GM19463 (cell line): ENCODE measurements around the gene TBL1X.

ENCODE experiments used
- ATAC-seq: cut with Tn5 transposase; IDR thresholded peaks from one replicate; pipeline ENCODE4 v1.9.1; 2021; ENCODE audit warnings: mild to moderate bottlenecking, moderate library complexity; ENCODE audit not compliant: unreplicated experiment

TBL1X gene

DNA sequence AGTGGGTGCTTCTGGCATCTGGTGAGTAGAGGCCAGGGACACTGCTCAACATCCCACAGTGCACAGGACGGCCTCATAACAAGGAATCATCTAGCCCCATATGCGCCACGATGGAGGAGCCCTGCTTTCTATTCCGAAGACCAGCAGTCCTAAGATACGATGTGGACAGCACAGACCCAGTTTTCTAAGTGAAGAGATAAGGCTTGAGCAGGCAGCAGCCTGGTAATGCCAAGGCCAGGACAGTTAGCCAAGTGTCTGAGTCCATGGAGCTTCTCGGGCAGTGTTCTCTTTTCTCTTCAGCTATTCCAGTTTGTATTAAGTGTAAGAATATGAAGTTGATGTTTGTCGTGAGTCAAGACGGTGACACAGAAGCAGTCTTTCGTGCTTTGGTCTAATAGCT lies 112.7 kb downstream of the TBL1X start:
- no peak for ATAC-seq

DNA sequence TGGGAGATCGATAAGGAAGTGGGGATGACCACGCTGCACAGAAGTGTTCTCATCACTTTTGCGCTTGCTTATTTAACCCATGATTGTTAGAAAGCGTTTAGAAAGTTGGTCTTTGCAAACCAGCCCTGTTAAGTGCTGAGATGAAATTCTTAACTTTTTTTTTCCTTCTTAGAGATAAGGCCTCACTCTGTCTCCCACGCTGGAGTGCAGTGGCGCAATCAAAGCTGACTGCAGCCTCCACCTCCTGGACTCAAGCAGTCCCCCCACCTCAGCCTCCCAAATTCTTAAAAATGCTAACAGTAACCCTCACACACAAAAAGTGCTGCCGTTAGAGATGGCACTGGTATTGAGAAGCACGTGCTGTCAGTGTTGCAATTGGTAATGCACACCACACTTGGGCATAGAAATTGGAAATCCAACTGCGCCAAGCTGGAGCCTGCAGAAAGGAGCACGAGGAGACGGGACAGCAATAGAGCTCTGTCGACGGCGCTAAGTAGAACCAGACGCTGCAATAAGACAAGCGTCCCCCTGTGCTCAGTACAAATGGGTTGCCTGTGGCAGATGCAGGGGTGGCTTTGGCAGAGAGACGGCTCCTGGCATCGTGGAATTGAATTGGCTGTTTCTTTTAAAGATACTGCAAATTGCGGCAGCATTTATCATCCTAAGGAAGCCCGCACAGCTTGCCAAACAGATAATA lies 113.4 kb downstream of the TBL1X start:
- no peak for ATAC-seq

DNA sequence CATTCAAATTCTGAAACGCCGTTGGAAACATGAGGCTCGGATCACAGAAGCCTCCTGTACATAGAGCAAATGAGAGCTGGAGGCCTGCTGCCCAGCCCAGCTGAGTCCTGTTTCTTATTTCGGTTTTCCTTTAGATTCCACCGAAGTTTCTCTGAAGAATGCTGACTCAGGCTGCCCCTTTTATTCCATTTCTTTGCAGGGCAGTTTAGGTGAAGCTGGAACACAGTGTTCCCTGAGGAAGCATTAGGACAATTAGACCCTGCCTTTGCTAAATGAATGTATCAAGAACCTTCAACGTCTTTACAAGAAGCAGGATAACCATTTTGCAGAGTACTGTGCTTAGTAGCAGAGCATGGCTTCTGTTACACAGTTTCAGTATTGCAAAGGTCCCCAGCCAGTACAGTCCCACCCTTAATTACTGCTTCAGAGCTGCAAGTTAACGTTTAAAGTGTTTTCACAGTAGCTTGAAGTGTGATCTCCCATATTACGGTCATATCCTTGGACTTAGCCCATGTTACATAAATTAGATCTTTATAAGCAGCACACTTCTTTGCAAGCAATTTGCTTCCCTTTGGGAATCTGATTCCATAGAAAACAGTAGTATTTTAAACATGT lies 117.0 kb downstream of the TBL1X start:
- ATAC-seq, result no peak

DNA sequence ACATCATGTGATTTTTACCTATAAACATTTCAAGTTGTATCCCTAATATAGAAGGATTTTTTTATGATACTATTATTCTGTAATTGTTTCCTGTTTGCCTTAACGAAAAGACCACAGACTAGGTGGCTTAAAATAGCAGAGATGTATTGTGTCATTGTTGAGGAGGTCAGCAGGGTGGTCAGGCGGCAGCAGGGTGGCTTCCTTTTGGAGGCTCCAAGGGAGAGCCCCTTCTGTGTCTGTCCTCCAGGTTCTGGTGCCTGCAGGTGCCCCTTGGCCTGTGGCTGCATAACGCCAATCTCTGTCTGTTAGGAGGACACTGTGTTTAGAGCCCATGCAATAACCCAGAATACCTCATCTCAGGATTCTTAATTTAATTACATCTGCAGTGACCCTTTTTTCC lies 118.1 kb downstream of the TBL1X start:
- ATAC-seq, result no peak

DNA sequence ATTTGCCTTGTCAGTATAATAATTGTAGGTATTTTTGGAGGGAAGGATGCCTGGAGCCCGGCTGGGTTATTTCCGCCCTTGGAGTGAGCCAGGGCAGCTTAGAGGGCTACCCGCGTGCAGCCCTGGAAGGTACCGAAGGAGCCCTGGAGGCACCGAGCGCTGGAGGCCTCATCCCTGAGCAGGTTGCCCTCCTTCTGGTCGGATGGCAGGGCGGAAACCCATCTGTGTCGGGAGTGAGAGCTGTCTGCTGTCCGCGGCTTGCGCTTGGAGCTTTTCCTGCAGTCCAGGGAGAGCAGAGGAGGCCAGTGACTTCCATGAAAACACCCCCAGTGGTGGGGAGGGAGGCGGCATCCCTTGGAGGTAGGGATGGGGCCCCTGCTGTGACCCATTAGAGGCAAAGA lies 122.1 kb downstream of the TBL1X start:
- no peak for ATAC-seq

DNA sequence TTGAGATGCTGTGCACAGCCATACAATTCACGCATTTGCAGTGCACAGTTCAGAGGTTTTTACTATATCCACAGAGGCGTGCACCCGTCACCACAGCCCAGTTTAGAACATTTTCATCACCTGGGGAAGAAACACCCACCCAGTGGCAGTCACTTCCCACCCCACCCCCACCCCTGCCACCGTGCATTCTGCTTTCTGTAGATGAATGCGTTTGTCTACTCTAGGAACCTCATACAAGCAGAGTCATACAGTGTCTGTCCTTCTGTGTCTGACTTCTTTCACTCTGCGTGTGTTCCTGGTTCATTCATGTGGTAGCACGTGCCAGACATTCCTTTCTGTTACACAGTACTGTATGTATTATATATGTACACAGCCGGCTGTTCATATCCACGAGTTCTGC lies 122.8 kb downstream of the TBL1X start:
- no peak for ATAC-seq

DNA sequence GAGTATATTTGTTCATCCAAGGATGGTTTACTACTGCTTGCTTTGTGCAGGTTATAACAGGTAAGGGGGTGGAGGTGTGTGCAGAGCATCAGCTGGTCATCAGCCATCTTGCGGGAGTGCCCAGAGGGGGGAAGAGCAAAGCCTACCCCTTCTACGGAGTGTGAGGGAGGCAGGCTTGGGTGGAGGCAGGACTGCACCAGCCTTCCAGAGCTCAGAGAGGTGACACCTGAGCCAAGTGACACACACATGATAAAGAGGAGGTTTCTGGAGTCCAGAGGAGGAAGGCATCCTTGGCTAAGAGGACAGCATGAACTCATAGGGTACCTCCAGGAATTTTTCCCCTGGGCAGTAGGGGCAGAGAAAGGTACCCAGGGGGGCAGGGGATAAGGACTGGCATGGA lies 126.6 kb downstream of the TBL1X start:
- no peak for ATAC-seq

DNA sequence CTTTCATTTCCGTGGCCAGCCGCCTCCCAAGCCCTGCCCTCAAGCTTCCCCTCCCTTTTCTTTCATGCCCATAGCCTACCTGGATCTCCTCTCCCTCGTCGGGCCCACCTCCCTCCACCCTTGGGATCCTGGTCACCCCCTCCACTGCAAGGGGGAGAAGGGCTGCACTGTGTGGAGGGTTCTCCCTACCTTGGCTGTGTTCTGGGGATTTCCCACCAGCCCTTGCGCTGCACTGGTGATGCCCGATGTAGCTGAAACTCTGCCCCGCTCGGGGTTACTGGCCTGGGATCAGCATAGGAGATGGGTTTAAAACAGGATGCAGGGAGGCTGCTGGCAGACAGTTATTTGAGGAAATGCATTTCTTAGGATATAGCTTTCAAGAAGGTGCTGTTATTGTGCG lies 128.9 kb downstream of the TBL1X start:
- ATAC-seq, result no peak

DNA sequence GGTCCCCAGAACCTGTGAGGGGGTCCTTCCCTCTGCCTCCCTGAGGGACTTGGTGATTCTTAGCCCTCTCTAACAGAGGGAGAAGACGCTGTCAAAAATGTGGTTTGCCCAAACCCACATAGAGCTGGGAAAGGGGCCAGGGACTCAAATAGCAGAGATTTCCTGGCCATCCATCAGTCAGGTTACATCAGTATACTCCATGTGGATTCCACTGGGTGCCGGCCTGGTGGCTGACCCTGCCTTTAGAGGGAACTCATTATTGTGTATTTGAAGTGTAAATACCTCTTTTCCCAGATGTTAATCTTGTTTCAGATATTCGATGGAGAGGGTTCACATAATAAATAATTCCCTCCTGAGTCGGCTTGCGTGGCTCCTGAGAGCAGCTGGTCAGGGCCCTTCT lies 130.3 kb downstream of the TBL1X start:
- ATAC-seq, result no peak

DNA sequence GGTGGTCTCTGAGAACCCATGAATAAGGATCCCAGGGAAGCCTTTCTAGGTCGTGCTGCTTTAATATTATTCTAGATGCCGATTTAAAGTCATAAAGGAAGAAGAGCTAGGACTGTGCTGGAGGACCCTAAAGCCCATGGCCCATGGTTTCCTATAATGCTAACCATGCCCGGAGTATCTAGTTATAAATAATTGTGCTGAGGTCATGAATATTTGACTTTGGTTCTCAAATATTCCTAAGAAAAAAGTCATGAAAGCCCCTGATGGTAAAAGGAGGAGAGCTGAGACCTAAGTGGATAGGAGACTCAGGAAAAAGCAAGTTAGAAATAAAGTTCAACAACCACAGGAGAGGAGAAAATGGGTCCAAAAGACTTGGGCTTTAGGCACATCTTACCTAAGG lies 132.0 kb downstream of the TBL1X start:
- ATAC-seq, result no peak

DNA sequence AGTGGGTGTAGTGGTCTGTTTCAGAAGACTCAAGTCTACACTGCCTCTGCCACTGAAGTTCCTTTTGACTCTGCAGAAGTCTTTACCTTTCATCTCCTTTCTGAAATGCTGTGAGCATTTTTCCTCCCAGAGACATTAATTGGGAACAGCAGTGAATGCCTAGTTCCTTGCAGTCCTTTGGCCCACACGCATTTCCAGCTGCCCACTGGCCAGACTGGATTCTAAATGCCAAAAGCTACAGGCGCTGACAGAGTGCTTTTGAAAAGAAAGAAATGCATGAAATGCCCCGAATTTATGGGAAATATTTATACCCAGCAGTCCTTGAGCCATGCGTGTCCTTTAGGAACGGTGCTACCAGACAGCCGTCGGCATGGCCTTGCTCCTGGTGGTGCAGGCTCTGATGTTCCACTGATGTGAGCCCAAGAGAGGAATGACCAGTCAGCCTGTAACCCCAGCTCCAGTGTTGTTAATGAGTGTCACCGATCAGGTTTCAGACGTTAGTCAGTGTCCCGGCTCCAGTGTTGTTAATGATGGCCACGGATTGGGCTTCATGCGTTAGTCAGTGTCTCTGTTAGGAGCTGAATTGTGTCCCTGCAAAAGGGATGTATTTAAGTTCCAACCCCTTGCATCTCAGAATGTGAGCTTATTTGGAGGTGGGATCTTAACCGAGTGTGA lies 132.6 kb downstream of the TBL1X start:
- ATAC-seq, result no peak

DNA sequence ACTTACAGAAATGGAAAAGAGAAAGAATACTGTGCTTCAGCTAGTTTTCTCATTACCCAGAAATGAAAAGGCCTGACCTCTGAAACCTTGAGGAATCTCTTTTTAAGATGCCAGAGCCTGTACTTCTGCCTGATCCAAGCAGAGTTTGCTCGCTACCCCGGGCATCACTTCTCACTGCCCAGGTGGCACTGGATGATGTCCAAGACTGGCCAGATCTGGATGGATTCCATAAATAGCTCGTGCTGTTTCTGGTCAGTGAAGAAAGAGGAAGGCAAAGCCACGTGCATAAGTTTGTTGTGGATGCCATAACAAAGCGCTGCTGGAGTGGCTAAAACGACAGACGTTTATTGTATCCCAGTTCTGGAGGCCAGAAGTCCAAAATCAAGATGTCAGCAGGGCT lies 133.5 kb downstream of the TBL1X start:
- no peak for ATAC-seq

DNA sequence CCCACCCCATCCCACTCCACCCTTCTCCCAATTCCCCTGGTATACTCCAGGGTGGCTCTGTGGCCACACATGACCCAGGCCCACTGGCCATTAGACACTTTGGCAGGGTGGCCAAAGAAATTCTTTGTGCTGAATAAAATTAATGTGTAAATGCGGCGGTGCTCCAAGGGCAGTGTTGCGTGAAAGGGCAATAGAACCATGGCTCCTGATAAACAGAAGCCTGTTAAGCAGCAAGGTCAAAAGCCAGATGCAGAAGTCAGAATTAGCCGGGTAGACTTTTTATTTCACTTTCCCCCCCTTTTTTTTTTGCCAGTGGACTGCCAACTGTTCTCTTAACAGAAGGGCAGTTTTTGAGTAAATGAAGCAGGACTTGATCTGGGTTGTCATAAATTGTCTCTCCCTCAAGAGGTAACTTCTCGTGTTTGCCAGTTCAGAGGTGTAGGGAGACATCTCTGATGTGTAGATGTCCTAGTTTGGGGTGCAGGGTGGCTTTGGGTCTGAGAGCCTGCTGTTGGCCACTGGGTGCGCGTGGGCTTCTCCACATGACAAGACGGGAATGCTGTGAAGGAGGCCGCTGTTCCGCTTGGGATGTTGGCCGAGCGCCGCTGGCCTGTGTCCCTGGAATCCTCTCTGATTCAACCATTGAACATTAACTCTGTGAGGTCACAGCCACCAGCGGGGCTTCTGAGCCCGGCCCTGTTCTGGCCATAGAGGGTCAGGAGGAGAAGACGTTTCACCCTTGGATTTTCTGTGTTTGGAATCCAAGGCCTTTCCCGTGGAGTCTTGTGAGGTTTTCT lies 139.5 kb downstream of the TBL1X start:
- no peak for ATAC-seq

DNA sequence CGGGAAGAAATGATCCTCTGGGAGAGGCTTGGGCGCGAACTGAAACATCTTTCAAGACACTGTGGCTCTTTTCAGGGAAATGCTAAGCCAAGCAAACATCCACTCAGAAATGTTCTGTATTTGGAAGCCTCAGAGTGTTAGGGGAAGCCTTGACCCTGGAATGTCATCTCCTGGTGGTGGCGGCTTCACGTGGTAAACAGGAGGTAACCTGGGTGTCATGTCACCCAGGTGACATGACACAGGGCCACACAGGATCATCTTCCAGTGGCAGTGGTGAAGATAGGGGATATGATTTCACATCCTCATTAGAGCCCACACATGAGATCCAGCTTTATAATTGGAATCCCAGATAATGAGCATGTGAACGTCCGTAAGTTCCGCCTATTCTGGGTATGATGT lies 140.0 kb downstream of the TBL1X start:
- ATAC-seq, result no peak

DNA sequence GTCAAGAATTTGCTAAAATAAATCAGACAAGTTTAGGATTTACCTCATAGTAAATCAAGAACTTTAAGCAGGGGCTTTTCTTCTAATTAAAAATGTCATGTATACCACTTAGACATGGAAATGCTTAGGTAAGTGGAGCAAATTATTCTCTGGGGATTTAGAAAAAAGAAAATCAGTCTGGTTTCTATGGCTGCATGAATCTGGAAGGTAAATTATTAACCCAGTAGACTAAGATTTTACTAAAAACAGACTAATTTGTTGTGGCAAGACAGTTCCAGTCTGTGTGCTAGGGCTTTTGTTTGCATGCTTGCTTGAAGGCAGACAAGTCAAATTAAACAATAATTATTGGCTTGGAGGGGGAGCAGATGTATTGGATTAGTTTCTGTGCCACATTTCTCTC lies 140.6 kb downstream of the TBL1X start:
- ATAC-seq, result no peak

DNA sequence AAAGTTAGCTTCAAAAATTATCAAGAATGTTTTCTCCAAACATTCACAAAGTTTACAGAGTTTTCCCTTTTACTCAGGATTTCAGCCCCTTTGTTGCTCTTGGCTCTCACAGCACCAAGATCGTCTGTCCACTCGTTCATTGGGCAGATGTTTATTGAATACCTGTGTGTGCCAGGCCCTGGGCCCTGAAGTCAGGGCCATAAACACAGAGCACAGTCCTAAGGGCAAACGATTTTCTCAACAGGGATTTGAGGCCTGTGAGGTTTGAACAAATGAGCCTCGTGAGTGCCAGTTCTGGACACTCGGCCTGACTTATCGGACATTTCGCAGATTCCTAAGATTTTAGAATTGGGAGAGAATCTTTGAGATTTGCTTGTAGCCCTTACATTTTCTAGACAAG lies 142.1 kb downstream of the TBL1X start:
- ATAC-seq, result no peak

DNA sequence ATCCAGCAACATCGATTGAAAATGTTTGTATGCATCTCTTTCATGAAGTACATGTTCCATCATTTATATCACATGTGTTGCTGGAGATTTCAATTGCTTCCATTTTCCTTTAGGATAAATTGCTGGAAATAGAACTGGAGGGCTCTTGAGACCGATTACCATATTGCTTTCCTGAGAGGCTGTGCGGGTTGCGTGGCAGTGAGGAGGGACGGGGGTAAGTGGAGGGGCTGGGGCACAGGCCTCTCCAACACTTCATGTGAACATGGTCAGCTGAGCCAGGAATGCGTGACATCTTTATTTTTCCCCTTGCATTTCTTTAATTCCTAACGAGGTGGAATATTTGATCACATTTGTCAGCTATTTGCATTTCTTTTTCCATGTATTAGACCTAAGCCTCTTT lies 144.6 kb downstream of the TBL1X start:
- no peak for ATAC-seq

DNA sequence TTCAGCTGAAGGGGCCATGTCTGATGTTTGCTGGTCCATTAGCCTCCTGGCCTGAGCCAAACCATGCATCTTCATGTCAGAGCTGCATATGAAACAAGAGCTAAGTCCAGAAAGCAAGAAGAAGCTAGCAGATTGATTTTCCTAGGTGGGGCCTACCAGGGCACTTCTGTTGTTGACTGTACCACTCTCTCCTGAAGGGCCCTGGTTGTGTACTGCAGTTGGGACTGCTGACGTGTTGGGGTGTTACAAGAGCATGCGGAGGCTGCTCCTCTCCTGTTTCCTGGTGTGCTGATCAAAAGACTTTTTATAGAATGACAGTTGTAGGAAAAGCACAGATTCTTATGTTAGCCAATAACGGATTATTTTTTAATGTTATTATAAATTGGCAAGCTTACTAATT lies 145.1 kb downstream of the TBL1X start:
- no peak for ATAC-seq

DNA sequence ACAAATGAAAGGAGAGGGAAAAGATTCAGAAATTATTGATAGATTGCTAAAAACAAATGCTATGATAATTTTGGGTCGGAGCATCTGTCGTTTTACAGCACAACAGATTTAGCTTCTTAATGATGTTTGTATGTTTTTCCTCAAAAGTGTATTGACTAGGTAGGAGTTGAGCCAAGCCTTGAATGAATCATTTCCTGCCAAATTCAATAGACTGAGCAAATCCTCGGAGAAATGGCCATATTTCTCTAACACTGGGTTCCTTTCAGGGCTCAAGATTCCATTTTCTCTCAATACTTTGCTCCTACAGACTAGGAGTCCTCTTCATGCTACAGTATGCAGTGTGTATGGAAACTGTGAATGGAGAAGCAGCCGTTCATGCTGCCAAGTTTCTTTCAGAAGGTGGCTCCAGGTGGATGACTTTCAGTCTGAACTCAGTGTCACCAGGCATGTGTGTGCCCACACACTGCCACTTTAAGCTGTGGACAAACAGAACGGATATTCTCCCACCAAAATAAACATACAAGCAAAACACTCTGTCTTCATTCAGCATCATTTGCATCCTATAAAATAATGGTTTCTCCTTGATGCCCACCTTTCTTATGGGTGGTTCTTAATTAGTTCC lies 146.0 kb downstream of the TBL1X start:
- ATAC-seq, result peak; percentile 54

DNA sequence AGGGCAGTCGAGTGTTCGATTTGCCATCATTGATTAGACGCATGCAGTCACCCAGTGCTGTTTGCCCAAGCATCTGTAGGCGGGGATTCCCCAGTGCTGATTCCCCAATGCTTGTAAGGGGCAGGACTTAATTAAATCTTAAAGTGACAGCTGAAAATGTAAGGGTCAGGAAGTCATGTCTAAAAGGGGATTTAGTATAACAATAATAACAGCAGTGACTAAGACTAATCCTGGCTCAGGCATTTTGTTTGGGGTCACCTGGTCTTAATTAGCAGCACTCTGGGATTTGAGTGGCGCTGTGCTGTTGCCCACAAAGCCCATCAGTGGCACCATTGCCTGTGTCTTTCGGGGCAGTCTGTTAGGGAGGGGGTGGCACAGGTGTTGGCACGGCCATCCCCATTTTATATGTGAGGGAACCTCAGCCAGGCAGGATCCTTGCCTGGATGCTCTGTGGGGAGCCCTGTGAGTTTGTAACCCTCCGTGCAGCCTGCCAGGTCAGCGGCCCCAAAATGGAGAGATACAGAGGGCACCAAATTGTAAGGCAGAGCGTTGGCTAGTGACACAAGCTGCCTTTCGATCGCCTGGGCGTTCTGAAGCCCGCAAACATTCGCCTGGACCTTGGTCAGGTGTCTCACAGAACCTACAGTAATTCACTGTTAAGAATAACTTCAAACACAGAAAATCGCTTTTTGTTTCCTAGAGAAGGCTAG lies 146.7 kb downstream of the TBL1X start:
- ATAC-seq, result peak; percentile 80

DNA sequence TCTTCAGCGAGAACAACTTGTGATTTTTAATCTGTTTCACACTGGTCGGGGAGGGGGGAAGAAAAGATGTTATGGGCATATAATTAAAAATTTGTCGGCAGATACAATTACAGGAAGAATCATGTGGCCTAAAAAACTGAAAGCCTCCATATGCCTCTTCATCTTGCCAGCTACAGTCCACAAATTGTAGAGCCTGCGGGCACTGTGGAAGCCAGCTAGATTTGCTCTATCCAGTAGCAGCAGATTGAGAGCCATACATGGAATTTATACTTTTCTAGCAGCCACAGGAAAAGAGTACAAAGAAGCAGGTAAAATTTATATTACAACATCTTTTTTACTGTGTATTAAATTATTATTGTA lies 147.3 kb downstream of the TBL1X start:
- ATAC-seq, result no peak
